GM06990 (cell line): ENCODE measurements around the gene NLRC5.

ENCODE experiments used
- DNase-seq: peaks from one replicate; pipeline ENCODE4 v3.0.0-alpha.2; 2011; ENCODE audit not compliant: insufficient read length; ENCODE audit errors: extremely low read depth
- H3K27me3 ChIP-seq: replicated peaks from 2 replicates; pipeline ENCODE4 v1.6.0; 2011; ENCODE audit warnings: low read length; ENCODE audit not compliant: control insufficient read depth, insufficient read depth
- H3K36me3 ChIP-seq: 2 replicates; pipeline ENCODE4 v1.5.1; 2011; ENCODE audit warnings: low read length; ENCODE audit not compliant: control insufficient read depth, insufficient read depth
- H3K4me3 ChIP-seq: replicated peaks from 2 replicates; pipeline ENCODE4 v1.5.1; 2011; ENCODE audit warnings: low read depth, mild to moderate bottlenecking, control low read depth, low read length
- CTCF ChIP-seq: IDR thresholded peaks from 2 replicates; pipeline ENCODE4 v1.5.1; 2011; ENCODE audit warnings: low read length, control low read depth, mild to moderate bottlenecking, inconsistent platforms; ENCODE audit not compliant: insufficient read depth, poor library complexity, severe bottlenecking

The NLRC5 gene

GRCh38 chr16:57091975-57092785 lies 102.8 kb downstream of the NLRC5 start, which contains the start of gene CPNE2:
CPNE2 (plus strand) TSS chr16:57092583; CDS start chr16:57110743, 18,160 bp downstream.
- no peaks in the 10 kb centered on the region for H3K27me3 ChIP-seq
- TF ChIP-seq CTCF, result no peak
- peak within 1 kb of the TSS; percentile 65 for H3K4me3 ChIP-seq
- no peaks in the 10 kb centered on the region for H3K36me3 ChIP-seq
- peak; percentile 41 for DNase-seq

GRCh38 chr16:57092786-57093411 lies 103.5 kb downstream of the NLRC5 start:
- Histone ChIP-seq H3K4me3 (peak overlapping the region; percentile 65), H3K27me3 (no peaks in the 10 kb centered on the region), H3K36me3 (no peaks in the 10 kb centered on the region)
- DNase-seq, result peak; percentile 57
- peak; percentile 20 for TF ChIP-seq CTCF

GRCh38 chr16:57093666-57094564 lies 104.6 kb downstream of the NLRC5 start:
- no peak for DNase-seq
- Histone ChIP-seq H3K36me3 (no peaks in the 10 kb centered on the region), H3K27me3 (no peaks in the 10 kb centered on the region), H3K4me3 (no peak overlapping the region)
- TF ChIP-seq CTCF, result no peak

DNA sequence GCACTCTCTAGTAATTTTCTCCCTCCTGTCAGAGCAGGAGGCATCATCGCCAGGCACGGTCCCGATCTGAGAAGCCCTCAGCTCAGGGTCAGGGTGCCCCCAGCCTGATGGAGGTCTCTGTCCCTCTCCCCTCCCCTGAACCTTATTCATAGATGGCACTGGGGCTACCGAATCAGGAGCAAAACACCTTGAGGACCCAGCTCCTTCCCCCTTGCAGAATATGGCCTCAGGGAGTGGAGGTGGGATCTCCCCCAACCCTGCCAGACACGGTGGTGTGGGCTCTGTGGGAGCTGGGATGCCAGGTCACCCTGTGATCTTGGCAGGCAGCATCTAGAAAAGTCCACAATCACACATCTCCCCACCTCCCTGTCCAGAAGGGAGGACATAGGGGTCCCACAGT lies 105.6 kb downstream of the NLRC5 start:
- no peak for DNase-seq
- no peaks in the 10 kb centered on the region for H3K27me3 ChIP-seq
- H3K36me3 ChIP-seq, result no peaks in the 10 kb centered on the region
- TF ChIP-seq CTCF, result no peak
- no peak overlapping the region for H3K4me3 ChIP-seq

DNA sequence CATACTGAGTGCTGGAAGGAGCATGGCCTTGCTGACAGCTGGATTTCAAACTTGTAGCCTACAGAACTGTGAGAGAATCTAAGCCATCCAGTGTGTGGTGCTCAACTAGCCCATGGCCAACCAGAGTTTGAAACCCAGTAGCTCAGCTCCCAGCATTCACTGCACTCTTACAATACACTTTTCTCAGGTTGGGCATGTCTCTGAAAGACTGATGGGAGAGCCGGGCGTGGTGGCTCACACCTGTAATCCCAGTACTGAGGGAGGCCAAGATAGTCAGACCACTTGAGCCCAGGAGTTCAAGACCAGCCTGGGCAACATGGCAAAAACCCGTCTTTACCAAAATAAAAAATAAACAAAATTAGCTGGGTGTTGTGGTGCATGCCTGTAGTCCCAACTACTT lies 106.8 kb downstream of the NLRC5 start:
- no peak overlapping the region for H3K4me3 ChIP-seq
- H3K36me3 ChIP-seq, result no peaks in the 10 kb centered on the region
- DNase-seq, result no peak
- H3K27me3 ChIP-seq, result no peaks in the 10 kb centered on the region
- no peak for TF ChIP-seq CTCF
